ENCODE data around the gene TEX2.

Gene TEX2, protein sequence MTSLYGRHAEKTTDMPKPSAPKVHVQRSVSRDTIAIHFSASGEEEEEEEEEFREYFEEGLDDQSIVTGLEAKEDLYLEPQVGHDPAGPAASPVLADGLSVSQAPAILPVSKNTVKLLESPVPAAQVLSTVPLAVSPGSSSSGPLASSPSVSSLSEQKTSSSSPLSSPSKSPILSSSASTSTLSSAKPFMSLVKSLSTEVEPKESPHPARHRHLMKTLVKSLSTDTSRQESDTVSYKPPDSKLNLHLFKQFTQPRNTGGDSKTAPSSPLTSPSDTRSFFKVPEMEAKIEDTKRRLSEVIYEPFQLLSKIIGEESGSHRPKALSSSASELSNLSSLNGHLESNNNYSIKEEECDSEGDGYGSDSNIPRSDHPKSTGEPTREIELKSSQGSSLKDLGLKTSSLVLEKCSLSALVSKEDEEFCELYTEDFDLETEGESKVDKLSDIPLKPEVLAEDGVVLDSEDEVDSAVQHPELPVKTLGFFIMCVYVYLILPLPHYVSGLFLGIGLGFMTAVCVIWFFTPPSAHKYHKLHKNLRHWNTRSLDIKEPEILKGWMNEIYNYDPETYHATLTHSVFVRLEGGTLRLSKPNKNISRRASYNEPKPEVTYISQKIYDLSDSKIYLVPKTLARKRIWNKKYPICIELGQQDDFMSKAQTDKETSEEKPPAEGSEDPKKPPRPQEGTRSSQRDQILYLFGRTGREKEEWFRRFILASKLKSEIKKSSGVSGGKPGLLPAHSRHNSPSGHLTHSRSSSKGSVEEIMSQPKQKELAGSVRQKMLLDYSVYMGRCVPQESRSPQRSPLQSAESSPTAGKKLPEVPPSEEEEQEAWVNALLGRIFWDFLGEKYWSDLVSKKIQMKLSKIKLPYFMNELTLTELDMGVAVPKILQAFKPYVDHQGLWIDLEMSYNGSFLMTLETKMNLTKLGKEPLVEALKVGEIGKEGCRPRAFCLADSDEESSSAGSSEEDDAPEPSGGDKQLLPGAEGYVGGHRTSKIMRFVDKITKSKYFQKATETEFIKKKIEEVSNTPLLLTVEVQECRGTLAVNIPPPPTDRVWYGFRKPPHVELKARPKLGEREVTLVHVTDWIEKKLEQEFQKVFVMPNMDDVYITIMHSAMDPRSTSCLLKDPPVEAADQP

DNA sequence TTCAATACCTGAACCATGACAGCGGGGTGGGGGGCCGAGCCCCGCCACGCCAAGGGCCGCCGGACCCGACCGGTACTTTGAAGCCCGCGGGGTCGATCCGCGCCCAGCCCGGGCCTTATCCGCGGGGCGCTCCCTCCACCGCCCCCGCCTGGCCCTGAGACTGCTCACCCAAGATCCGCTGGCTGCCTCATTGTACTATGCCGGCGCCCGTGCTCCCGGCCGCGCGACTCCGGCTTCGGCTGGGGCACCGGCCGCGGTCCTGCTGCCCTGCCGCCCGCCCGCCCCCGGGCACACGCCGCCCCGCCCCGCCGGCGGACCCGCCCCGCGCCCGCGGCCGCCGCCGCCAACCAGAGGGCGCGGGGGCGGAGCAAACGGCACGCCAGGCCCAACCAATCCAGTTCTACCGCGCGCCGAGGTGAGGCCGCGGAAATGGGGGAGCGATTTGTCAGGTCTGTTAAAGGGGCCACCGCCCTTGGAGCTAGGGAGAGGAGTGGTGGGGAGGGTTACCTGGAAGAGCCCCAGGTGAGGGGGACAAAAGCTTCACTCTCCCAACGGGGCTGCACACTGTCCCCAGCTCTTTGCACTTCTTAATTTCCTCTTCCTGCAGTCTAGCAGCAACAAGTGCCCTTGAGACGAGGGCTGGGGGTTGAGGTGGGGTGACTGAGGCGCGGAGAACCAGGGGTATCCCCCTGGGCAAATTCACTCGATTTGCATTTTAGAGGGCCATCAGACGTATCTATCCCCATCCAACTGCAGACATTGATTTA is at the start of gene TEX2:
TSS of gene TEX2 (minus strand) at position 261 of the 767 bp plus-strand sequence. CDS start 49,043 bp downstream, outside the sequence.
- DNase-seq (ENCODE audit: low spot score) = peak; percentile 92

DNA sequence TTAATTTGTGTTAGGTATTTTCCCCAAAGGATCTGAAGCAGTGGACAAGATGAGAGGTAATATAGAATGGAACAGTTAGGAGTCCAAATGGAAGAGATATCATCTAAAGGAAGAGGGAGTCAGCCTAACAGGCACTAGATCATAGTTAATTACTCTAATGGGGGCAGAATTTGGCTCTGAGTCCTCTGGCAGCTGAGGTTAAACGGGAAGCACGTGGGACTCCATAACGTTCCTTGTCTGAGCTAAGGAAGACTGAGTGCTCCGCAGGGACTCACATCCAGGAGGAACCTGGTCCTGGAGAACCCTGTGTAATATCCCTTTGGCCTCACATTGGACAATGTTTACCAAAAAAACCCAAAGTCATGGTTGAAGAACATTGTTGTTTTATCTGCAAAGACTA is 46.6 kb upstream of the TEX2 start:
- no peak for DNase-seq (ENCODE audit: low spot score)

DNA sequence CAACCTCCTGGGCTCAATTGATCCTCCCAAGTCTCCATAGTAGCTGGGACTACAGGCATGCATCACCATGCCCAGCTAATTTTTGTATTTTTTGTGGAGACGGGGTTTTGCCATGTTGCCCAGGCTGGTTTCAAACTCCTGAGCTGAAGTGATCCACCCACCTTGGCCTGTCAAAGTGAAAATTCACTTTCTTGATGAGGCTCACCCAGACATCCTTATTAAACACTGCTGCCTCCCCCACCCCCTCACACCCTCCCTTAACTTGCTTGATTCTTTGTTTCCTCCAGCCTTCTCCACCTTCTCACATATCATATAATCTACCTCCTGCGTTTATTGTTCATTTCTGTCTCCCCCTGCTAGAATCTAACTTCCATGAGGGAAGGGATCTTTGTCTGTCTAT is 46.0 kb upstream of the TEX2 start:
- no peak for DNase-seq (ENCODE audit: low spot score)

DNA sequence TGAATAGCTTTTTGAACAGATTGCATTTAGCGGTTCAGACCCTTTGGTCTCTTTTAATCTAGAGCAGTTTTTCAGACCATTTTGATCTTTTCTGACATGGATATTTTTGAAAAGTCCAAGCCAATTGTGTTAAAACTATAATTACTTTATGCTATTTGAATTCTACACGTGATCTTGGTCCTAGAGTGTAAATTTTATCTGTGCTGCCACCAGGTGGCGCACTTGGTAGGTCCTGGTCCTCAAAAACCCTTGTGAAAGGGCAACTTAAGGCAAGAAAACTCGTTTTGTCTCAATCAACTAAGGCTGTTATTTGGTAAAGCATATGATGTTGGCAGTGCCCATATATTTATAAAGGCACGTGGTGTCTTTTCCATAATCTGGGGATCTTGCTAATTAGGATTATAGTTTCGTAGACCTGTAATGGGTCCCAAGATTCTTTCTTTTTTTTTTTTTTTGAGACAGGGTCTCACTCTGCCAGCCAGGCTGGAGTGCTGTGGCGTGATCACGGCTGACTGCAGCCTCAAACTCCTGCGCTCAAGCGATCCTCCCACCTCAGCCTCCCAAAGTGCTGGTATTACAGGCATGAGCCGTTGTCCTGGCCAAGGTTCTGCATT is 43.9 kb upstream of the TEX2 start:
- DNase-seq (ENCODE audit: low spot score) = peak; percentile 64

DNA sequence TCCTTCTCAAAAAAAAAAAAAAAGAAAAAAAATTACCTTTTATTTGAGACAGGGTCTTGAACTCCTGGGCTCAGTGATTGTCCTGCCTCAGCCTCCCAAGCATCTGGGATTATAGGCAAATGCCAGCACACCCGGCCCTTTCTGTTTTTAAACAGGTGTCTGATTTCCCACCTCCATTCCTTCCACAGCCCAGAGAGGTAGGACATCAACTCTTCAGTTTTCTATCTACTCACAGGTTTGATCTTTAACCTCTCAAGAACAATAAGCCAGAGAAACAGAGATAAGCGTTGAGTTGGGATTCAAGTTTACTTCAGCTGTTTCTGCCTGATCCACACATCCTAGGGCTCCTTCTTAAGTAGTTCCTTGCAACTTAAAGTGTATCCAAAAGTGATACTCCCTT is 41.5 kb upstream of the TEX2 start:
- DNase-seq (ENCODE audit: low spot score) = no peak

DNA sequence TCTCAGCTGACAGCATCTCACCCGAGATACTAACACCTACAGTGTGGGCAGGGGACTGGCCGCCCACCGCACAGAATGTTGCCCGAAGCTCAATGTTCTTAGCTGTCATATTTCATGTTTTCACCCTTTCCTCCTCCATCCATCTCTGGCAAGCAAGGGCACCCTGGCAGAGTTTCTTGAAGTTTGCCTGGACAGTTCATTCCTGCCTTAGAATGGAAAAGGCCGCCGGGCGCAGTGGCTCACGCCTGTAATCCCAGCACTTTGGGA is 37.6 kb upstream of the TEX2 start:
- DNase-seq (ENCODE audit: low spot score) = no peak

DNA sequence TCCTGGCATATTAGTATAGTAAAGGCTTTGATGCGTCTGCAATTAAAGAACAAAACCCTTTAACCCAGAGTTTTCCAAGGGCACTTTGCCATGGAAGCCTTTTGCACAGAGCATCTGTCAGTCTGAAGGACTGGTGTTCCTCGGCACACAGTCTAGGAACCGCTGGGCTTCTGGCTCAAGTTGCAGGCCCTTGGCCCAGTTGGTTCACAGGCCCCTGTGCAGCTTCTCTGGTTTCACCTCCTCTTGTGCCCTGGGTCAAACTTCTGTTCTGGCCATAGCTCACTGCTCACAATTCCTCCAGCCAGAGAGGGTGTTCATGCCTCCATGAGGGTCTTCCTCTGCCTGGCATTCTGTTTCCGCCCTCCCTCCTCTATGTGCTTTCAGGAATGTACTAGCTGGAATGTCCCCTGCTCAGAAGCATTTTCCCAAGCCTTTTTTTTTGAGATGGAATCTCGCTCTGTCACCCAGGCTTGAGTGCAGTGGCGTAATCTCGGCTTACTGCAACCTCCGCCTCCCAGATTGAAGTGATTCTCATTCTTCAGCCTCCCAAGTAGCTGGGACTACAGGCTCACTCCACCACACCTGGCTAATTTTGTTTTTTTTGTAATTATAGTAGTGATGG is 34.5 kb upstream of the TEX2 start:
- DNase-seq (ENCODE audit: low spot score) = no peak

DNA sequence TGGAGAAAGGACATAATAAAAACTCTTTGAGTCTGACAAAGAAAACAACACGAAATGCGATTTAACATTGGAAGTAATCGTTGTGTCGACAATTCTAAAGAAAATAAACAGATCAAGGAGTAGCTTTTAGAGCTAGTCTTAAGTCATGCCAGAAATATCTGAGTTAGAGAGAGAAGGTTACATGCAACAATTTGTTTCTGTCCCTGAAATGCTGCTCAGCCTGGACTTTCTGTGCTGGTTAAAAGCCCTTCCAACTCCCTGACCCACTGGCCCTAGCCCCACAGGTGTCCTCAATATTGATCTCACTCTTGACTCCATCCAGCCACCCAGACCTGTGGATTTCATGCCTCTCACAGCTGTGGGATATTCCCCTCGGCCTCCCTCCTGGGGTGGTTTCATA is 33.2 kb upstream of the TEX2 start:
- no peak for DNase-seq (ENCODE audit: low spot score)

DNA sequence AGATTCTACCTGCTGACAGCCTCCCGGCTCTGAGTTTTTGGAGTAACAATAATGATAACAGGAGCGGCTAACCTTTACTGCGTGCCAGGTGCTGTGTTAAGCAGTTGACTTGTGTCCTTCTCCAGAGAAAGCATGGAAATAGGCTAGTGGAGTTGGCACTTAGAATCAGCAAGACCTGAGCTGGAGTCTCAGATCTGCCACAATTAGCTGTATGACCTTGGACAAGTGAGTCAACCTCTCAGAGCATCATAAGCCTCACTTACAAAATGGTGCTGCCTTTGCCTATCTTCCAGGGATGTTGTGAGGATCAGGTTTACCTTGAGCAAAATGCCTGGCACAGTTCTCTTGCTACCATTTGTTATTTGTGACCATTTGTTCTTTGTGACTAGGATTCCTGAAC is 32.1 kb upstream of the TEX2 start:
- DNase-seq (ENCODE audit: low spot score) = no peak

DNA sequence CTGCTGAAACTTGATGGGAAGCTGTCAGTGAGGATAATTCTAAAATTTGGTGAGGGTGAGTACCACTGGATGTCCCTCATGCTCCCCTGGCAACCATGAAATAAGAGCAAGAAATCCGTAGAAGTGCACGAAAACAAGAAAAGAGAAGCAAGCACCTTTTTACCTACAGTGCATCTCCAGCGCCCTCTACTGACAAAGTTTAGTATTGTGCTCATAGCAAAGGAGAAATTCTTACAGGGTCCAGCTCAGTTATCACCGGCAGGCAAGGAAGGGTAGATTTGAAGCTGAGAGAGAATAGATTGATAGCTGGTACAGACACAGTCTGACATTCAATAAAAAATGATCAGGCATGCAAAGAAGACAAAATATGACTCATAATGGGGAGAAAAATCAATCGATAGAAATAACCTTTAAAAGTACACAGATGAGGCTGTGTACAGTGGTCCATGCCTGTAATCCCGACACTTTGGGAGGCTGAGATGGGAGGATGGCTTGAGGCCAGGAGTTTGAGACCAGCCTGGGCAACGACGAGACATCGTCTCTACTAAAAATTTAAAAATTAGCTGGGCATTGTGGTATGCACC is 28.3 kb upstream of the TEX2 start:
- peak; percentile 27 for DNase-seq (ENCODE audit: low spot score)

DNA sequence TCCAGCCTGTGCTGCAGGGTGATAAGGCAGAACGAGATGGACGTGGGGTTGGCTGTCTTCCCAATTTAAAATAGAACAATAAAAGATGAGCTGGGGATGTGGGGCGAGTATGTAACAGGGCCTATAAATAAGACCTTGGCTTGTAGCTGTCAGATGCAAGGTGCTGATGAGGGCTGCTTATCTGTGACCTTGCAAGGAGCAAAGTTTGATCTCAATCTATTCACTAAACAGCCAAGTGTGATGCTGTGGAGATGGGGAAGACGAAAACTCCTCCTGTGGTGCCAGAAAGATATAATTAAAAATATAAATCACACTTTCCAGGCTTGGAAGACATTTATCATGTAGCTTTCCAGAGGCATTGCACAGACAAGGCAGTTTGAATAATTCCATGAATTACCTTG is 26.7 kb upstream of the TEX2 start:
- no peak for DNase-seq (ENCODE audit: low spot score)

DNA sequence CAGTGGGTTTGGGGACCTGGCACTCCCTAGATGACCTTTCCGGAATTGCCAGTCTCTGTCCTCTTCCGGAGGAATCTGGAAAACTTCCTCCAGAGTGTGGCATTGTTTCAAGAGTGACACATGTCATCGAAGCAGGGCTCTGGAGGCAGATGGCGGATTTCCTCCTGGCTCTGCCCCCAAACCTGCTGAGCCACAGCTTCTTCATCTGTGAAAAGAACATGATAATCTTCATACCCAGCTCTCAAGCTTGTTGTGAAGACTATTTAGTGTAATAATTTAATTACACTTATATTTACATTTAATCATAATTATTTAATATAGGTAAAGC is 19.7 kb upstream of the TEX2 start:
- DNase-seq (ENCODE audit: low spot score) = no peak

DNA sequence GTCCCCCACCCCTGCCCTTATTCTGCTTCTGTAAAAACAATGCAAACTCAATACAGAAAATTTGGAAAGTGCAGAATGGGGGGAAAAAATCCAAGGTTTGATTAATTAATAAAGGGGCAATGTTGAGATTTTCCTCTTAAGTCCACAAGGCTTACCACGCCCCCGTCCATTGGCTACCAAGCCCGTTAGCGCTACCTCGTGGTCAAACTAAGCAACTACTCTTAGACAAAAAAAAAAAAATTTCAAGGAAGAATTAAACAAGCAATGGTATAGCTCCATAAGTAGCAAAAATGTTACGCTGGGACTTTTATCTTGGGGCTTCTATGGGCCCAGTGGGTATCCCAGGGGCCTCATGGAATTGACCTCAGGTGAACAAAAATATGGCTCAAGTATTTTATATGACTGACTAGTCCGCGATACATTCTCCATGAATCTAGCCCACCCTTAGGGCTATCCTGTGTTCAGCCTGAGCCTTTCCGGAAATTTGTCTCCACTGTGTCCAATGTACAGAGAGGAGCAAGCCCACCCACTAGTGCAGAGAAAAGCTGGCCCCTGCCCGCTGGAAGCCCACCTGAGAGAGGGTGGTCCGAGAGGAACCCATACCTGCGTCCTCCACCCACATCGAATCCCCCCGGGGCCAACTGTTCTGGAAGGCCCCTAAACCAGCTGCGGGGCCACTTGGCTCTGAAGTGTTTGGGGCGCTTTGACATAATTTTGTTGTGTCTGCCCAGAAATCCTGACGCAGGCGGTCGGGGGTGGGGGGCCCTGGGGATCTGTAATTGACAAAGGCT is 19.1 kb upstream of the TEX2 start:
- peak; percentile 47 for DNase-seq (ENCODE audit: low spot score)

DNA sequence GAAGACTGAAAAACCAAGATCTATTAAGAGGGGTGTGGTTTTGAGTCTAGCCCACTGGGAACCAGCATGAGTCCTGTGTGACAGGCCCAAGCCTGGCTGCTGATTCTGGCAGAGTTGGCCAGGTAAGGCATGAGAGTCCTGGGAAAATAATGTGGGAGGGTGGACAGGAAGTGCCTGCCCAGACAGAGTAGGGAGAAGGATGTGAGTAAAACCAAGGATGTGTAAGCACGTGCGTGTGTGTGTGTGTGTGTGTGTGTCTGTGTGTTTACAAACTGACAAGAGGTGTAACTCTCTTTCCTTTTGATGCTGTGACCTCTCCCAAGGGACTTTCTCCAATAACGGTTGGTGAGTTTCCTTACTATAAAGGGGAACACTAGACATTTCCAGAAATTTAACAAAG is 15.6 kb upstream of the TEX2 start:
- no peak for DNase-seq (ENCODE audit: low spot score)

DNA sequence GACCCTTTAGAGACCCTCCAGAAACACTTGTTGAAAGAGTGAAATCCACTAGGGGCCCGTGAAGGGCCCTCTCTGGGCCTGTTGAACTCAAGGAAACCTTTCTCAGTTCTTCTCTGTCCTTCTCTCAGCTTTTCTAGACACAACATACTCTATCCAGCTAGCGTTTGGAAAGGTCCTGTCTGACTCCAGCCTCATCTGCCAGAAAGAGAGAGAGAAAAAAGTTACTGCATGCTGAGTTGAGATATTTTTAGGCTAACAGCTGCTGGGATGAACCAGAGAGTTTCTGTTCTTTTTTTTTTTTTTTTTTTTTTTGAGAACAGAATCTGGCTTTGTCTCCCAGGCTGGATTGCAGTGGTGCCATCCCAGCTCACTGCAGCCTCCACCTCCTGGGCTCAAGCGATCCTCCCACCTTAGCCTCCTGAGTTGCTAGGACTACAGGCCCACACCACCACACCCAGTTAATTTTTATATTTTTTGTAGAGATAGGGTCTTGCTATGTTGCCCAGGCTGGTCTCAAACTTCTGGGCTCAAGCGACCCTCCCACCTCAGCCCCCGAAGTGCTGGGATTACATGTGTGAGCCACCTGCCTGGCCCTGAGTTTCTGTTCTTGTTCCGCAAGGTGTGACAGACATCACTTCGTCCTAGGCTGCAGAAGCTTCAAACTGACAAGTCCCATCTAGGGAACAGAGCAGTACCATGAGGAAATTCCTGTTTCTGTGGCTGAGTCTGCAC is 14.9 kb upstream of the TEX2 start:
- no peak for DNase-seq (ENCODE audit: low spot score)

DNA sequence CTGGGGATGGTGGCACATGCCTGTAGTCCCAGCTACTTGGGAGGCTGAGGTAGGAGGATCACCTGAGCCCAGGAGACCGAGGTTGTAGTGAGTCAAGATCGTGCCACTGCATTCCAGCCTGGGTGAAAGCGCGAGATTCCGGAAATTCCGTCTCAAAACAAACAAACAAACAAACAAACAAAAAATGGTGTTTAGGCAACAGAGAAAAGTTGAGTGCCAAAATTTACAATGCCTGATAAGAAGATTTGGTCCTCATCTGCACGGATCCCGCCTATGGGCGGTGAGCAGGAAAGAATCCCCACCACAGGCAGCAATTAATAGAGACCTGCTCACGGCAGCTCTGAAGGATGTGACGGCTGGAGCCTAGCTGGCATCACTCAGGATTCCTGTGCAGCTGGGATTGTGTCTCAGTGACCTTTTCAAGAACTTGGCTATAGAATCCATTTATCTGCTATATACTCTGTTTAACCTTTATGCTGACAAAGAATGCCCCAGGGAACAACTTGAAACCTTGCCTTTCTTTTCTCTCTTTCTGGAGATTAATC is 14.0 kb upstream of the TEX2 start:
- no peak for DNase-seq (ENCODE audit: low spot score)

DNA sequence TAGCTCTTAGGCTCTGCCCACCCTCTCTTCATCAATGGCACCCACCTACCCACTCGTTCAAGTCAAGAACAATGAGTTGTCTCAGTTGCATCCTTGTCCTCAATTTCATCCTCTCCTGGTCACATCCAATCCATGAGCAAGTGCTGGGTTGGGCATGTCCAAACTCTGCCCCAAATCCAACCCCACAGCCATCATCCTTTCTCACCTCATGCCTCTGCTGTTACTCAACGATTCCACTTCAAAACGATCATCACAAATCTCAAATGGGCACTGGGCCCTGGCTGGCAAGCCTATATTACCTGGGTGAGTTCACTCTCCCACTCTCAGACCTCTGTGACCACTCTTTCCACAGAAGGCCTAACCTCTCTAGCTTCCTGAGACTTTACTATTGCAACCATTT is 12.0 kb upstream of the TEX2 start:
- no peak for DNase-seq (ENCODE audit: low spot score)

DNA sequence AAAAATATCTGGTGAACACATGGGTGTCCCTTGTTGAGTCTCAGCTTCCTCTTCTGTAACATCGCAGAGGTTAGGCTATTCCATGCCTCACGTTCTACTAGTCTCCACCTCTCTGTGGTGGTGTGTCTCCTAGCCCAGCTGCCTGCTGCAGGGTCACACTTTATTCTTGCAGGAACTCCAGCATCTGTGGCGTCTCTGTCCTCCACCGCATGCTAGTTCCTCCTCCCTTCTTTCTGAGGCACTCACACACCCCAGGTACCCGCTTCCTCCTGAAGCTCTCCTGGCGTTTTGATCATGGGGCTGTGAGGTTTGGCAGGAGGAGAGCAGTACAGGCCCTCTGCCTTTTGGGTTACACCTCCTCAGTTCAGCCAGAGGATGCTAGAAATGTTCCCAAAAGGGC is 9.9 kb upstream of the TEX2 start:
- DNase-seq (ENCODE audit: low spot score) = no peak

DNA sequence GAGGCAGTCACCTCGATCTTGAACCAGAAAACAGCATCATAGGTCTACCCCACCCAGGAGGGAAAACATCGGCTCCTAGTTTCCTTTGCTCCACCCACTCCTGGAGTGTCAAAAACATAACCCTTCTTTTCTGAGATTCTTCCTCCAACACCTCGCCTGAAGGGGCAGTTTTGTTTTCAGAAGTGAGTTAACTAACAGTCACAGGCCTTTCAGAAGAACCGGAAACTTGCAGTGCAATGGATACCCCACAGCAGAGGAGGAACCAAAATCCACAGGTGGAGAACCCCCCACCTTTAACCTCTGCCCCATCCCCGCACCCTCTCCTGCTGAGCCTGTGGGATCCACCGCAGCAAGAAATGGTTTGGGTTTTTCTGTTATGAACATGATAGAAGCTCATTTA is 7.8 kb upstream of the TEX2 start:
- peak; percentile 21 for DNase-seq (ENCODE audit: low spot score)

All from activated CD4-positive, alpha-beta T cell treated with anti-CD3 and anti-CD28 coated beads, Interleukin-2, Interleukin-4, amounts not matched to agents 100 ng/mL and 50 ng/mL, durations not matched to agents 16 hours and 8 hours (primary cell).